Esophagus (tissue), 2 donors: Measurements from ENCODE around the gene NSG1. TPM values are rescaled to one million over a fixed set of nuclear protein-coding genes. Genes with fewer than 3 reads are reported as not detected.
"Not testable (repeated sequence)": the region's sequence is repeated elsewhere in the genome, so short reads cannot be mapped to it uniquely, and the experiment has no call there.

ENCODE experiments used
- H3K27ac ChIP-seq, 2 donors: one replicate each; pipeline ENCODE4 v1.5.1; 2013; ENCODE audit warnings: low read depth in 2 of 2, mild to moderate bottlenecking in 2 of 2, inconsistent platforms in 1 of 2, low read length in 1 of 2, moderate library complexity in 1 of 2
- H3K27me3 ChIP-seq, 2 donors: one replicate each; pipeline ENCODE4 v1.6.1; 2013; ENCODE audit warnings: low read length in 2 of 2, control low read depth in 1 of 2, mild to moderate bottlenecking in 1 of 2; ENCODE audit not compliant: insufficient read depth in 2 of 2, control insufficient read depth in 1 of 2
- H3K36me3 ChIP-seq, 2 donors: one replicate each; pipeline ENCODE4 v1.6.1; 2013; ENCODE audit warnings: low read length in 1 of 2; ENCODE audit not compliant: control insufficient read depth in 2 of 2, insufficient read depth in 2 of 2
- H3K4me1 ChIP-seq, 2 donors: one replicate each; pipeline ENCODE4 v1.6.1; 2013; ENCODE audit warnings: low read length in 1 of 2; ENCODE audit not compliant: control insufficient read depth in 2 of 2, insufficient read depth in 2 of 2
- H3K4me3 ChIP-seq, 2 donors: one replicate each; pipeline ENCODE4 v1.5.1; 2013; ENCODE audit warnings: low read length in 2 of 2, mild to moderate bottlenecking in 2 of 2, low read depth in 1 of 2, moderate library complexity in 1 of 2
- H3K9me3 ChIP-seq, 2 donors: one replicate each; pipeline ENCODE4 v1.6.1; 2013; ENCODE audit warnings: mild to moderate bottlenecking in 2 of 2, low read depth in 1 of 2, low read length in 1 of 2, moderate library complexity in 1 of 2; ENCODE audit not compliant: control insufficient read depth in 2 of 2, insufficient read depth in 1 of 2
- WGBS, 2 donors: extraction: QIAGEN DNeasy Blood & Tissue Kit; methylation state at CpG; one replicate each; pipeline ENCODE4 v1.1.7; 2013; 5-methylcytosine and 5-hydroxymethylcytosine counted together
- polyA plus RNA-seq, 2 donors: library from polyadenylated mRNA; stranded (reverse); fragments of 200-250 nt; gene quantifications; one replicate each; pipeline ENCODE4 v1.2.3, GENCODE V29; 2013
- donor health status: healthy with polysubstance abuse.
- donor health status: Bipolar disorder and iron deficiency.

The NSG1 gene
- polyA plus RNA-seq, 2 donors: 11.3 to 23.6 TPM

DNA sequence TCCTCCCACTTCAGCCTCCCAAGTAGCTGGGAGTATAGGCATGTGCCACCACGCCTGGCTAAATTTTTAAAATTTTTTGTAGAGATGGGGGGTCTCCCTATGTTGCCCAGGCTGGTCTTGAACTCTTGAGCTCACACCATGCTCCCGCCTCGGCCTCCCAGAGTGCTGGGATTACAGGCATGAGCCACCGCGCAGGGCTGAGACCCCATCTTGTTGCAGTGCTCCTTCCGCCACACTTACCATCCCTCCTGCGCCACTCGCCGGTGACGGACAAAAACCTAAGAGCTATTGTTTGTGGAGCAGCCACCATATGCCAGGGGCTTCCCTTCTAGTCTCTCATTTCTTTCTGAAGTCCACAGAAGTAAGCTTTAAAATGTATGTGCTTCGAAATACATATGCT lies 34.5 kb downstream of the NSG1 start:
- H3K36me3 ChIP-seq: peaks cover 4 to 38% of the 10 kb centered on the region in 2 donors

DNA sequence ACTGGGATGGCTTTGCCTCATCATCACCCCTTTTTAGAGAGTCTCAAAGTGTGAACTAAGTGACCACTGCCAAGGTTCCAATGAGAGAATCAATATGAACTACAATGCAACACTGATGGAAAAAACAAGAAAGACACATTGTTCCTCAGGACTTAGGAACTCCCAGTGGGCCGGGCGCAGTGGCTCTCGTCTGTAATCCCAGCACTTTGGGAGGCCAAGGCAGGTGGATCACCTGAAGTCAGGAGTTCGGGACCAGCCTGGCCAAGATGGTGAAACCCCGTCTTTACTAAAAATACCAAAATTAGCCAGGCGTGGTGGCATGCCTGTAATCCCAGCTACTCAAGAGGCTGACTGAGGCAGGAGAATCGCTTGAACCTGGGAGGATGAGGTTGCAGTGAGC lies 35.2 kb downstream of the NSG1 start:
- not testable (repeated sequence) for H3K4me1 ChIP-seq, H3K4me3 ChIP-seq, H3K27me3 ChIP-seq, H3K9me3 ChIP-seq, H3K27ac ChIP-seq
- peaks cover 4 to 38% of the 10 kb centered on the region in 2 donors for H3K36me3 ChIP-seq
- 93 to 95% methylated on average over 7 of the region's 7 CpGs for WGBS, 2 donors

More for the DNA sequence above, 34.5 kb downstream of the NSG1 start:
- 98% methylated on average over 11 of the region's 11 CpGs for WGBS, 2 donors
- Histone ChIP-seq H3K27ac (no peak overlapping the region), H3K4me1 (no peaks in the 10 kb centered on the region), H3K9me3 (no peaks in the 10 kb centered on the region), H3K27me3 (no peaks in the 10 kb centered on the region), H3K4me3 (no peak overlapping the region)

DNA sequence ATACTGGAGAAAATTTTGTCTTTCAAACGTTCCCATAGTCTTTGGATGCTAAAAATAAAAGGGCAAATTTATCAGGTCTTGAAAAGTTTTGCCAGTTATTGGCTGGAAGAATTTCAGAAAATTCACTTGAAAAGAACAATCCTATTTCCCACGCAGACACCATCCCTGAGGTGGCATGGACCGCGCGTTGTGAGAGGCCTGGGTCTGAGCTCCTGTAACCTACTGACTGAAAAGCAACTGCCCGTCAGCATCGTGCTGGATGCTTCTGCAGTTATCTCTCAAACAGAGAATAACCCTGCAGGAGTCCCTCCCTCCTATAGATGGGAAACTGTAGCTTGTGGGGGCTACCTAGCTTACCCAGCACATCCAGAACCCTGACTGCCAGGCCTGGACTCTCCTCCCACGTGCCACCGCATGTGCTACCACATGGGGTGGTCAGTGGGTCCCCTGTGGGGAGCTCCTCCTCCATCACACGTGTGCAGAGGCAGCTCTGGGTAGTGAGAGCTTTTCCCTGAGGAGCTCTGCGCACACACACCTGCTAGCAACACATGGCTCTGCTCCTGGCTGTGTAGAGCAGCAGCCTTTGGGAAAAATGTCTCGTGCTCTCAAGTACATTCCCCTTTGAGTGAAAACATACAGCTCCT lies 36.1 kb downstream of the NSG1 start:
- no peaks in the 10 kb centered on the region for H3K27me3 ChIP-seq
- no peak overlapping the region for H3K27ac ChIP-seq
- H3K4me1 ChIP-seq: no peaks in the 10 kb centered on the region
- WGBS, 2 donors: 82 to 86% methylated on average over 12 of the region's 12 CpGs
- H3K4me3 ChIP-seq: no peak overlapping the region
- no peaks in the 10 kb centered on the region for H3K9me3 ChIP-seq
- H3K36me3 ChIP-seq: peaks cover 4 to 34% of the 10 kb centered on the region in 2 donors

DNA sequence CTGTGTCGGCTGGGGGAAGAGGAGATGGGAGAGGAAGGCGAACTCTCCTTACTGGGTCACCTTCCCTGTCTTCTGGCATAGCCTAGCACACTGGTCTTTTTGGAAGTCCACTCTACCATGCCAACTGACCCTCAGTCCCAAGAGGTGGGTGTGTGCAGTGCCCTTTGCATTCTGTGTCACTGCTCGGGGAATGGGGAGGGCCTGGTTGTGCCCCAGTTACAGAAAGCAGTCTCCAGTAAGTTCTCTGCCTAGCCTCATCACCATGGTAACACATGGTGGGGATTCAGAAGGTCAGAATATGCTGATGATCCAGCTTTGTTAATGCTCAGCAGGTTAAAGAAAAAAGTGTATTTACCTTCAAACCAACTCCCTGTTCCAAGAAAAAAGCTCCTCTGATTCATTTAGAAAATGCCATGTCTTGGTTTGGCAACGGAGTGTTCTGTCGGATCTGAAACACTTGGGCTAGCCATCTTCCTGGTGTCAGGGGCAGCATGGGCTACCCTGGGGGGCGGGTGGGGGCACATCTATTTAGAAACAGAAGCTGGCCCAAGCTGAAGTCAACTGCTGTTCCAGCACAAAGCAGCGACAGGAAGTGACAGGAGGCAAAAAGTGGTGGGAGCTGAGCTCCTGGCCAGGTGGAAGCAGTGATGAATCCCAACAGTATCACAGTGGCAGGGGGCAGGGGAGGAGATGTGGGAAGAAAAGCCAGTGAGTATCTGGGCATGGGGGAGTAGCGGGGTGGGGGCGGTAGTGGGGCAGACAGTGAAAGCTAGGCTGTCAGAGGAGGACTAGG lies 37.0 kb downstream of the NSG1 start:
- H3K27ac ChIP-seq: no peak overlapping the region
- no peaks in the 10 kb centered on the region for H3K4me1 ChIP-seq
- no peaks in the 10 kb centered on the region for H3K9me3 ChIP-seq
- no peak overlapping the region for H3K4me3 ChIP-seq
- peaks cover 4 to 35% of the 10 kb centered on the region in 2 donors for H3K36me3 ChIP-seq
- no peaks in the 10 kb centered on the region for H3K27me3 ChIP-seq
- 83 to 85% methylated on average over 9 of the region's 9 CpGs for WGBS, 2 donors

DNA sequence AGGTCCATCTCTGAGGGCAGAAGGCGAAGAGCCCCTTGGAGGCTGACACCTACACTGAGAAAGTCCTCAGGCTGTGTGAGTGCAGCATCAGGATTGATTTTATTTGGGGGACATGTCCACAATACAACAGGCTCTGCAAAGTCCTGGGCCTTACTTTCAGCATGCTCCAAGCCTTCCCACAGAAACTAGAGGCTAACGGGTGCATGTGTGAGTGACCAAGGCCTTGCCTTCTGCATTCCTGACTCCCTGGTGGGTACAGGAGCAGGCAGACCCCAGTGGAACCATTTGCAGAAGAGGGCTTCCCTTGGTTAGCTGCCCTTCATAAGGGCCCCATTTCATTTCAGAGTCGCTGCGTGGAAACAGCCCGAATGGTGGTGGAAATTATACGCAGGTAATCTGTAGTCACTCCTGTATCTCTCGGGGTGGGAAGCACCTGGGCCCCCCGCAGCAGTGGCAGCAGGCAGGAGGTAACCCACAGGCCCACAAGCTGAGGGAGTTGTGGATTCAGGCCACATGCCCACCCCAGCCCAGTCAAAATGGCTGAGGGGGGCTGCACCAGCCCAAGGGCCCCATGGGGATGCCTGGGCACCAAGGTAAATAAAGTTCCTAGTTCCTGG lies 37.7 kb downstream of the NSG1 start:
- Histone ChIP-seq H3K27ac (no peak overlapping the region), H3K27me3 (no peaks in the 10 kb centered on the region), H3K4me3 (no peak overlapping the region), H3K9me3 (no peaks in the 10 kb centered on the region), H3K4me1 (no peaks in the 10 kb centered on the region), H3K36me3 (peaks cover 4 to 31% of the 10 kb centered on the region in 2 donors)
- 89 to 93% methylated on average over 8 of the region's 8 CpGs for WGBS, 2 donors

DNA sequence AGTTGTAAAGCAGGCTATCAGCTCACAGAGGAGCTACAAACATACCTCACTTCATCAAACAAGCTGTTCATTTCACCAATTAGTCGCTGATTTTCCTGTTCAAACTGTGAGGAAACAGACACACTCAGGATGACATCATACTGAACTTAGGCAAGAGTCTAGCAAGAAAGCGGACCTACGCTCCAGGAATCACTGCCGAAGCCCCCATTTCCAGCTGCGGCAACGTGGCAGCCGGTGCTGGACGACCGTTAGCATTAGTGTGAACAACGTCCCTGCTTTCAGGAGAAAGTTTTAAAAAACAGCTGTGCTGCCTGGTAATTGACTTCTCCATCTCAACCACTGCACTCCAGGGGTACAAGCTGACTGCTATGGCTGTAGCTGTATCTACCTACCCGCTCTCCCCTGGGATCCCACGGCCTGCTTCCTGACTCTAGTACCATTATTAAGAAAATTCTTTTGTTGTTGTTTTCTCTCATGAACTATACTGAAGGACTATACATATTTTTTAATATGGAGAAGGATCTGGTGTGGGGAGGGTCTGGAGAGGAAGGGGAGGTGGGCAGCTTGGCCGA lies 38.3 kb downstream of the NSG1 start:
- peaks cover 4 to 26% of the 10 kb centered on the region in 2 donors for H3K36me3 ChIP-seq
- no peaks in the 10 kb centered on the region for H3K4me1 ChIP-seq
- no peak overlapping the region for H3K4me3 ChIP-seq
- no peak overlapping the region for H3K27ac ChIP-seq
- WGBS, 2 donors: 88 to 91% methylated on average over 13 of the region's 13 CpGs
- H3K27me3 ChIP-seq: no peaks in the 10 kb centered on the region
- H3K9me3 ChIP-seq: no peaks in the 10 kb centered on the region

DNA sequence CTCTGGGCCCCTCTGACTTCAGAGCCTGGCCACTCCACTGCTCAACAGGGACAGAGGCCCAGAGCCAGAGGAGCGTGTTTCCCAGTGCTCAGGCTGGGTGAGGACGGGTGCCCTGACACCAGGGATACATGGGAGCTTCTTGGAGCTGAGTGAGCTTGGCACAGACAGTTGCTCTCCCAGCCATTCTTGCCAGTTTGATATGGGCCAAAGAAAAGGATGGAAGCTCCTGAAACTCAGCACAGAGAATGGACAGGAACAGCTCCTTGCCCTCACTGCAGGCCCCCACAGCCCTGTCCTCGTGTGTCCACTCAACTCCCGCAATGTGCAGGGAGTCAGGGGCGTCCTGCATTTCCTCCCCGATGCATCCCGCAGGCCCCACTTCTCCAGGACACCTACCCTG lies 38.8 kb downstream of the NSG1 start:
- Histone ChIP-seq H3K9me3 (no peaks in the 10 kb centered on the region), H3K4me3 (no peak overlapping the region), H3K4me1 (no peaks in the 10 kb centered on the region), H3K27ac (no peak overlapping the region), H3K36me3 (peaks cover 0 to 21% of the 10 kb centered on the region in 2 donors), H3K27me3 (no peaks in the 10 kb centered on the region)
- 84 to 87% methylated on average over 7 of the region's 7 CpGs for WGBS, 2 donors

DNA sequence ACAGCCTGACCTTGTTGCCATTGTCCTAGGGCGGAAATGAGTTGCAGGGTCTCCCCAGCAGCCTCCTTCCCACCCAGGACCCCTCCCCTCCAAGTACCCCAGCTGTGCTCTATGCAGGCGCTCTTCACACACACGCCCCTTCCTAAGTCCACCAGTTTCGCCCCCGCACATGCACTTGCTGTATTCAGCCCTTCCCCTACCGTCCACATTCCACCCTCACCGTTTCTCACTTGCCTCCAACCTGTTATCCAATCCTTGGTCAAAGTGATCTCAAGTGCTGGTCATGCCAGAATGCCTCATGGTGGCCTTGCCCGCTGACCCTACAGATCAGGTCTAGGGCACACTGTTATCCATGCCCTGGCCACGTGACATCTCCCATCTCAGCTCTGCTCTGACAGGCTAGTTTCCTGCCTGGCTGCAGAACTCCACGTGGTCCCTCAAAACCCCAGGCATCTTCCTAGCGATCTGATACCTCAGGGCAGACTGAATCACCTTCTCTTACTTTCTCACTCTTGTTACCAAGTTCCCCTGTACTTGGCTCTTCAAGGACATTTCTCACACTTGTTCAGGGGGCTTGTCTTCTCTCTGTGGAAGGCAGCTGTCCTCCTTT lies 39.7 kb downstream of the NSG1 start:
- Histone ChIP-seq H3K27me3 (no peaks in the 10 kb centered on the region), H3K36me3 (peaks cover 0 to 21% of the 10 kb centered on the region in 2 donors)
- 88 to 90% methylated on average over 11 of the region's 11 CpGs for WGBS, 2 donors

DNA sequence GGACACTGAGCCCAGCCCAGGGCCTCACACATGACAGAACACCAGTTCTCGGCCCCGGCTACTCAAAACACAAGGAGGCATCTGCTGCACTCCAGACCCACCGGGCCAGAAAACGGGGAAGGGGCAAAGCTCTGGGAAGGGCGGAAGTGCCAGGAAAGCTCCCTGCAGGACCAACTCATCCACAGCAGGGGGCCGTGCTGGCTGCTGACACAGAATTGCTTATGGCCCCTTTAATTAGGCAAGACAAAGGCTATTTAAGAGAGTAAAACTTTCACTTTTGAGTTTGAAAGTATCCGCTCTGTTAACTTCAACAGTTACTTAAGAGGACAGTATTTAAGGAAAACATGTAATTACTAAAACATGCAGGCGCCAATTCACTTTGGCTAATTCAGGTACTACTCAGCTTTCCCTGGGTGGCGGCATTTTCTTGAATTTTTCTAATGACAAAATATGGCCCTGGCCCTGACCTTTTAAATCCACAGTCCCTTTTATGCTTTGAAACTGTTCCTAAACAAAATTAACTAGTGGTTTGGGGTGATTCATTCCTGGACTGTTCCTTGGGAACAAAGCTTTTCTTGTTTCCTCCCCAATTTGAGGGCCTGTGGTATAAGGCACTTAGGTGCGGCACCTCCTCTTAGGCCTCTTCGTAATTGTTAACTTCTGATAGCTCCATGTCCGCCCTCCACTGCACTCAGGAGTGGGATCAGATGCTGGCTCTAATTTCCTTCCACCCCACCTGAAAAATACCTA lies 40.4 kb downstream of the NSG1 start:
- 90 to 91% methylated on average over 12 of the region's 12 CpGs for WGBS, 2 donors
- H3K36me3 ChIP-seq: peaks cover 0 to 22% of the 10 kb centered on the region in 2 donors

More for the DNA sequence above, 39.7 kb downstream of the NSG1 start:
- no peaks in the 10 kb centered on the region for H3K4me1 ChIP-seq
- no peaks in the 10 kb centered on the region for H3K9me3 ChIP-seq
- H3K4me3 ChIP-seq: no peak overlapping the region
- no peak overlapping the region for H3K27ac ChIP-seq

More for the DNA sequence above, 40.4 kb downstream of the NSG1 start:
- Histone ChIP-seq H3K27ac (no peak overlapping the region), H3K9me3 (no peaks in the 10 kb centered on the region), H3K27me3 (no peaks in the 10 kb centered on the region), H3K4me1 (no peaks in the 10 kb centered on the region), H3K4me3 (no peak overlapping the region)
